Measurements from ENCODE around the gene BBIP1. TPM values are rescaled to one million over a fixed set of nuclear protein-coding genes. Genes with fewer than 3 reads are reported as not detected.
A peak's percentile ranks its signal among the peaks of the same experiment; 100 is the strongest.

BBIP1 gene
- total RNA-seq, 4 donors from 2014 or later: 7.8 to 16.8 (median 12.4) TPM

GRCh38 chr10:110923856-110924493 lies 5.0 kb upstream of the BBIP1 start:
- Histone ChIP-seq H3K4me3 (no peak overlapping the region), H3K4me1 (peaks cover 0 to 66% (median 17%) of the 10 kb centered on the region in 3 donors), H3K27ac (no peak overlapping the region), H3K27me3 (no peaks in the 10 kb centered on the region), H3K36me3 (no peaks in the 10 kb centered on the region), H3K9me3 (no peaks in the 10 kb centered on the region)
- no peak for DNase-seq
- TF ChIP-seq CTCF (IDR thresholded peaks at IDR 0.05) (no peak), POLR2A (IDR thresholded peaks at IDR 0.05) (no peak)
- 46 to 70% methylated on average over 2 of the region's 2 CpGs for WGBS, 2 donors
- intact Hi-C loops (cut with DNase I): no loop called here

- no peak for TF ChIP-seq CTCF (IDR thresholded peaks at IDR 0.05)
- peak overlapping the region; percentile 95 to 99 (median 99) for H3K27ac ChIP-seq
- H3K36me3 ChIP-seq: no peaks in the 10 kb centered on the region
- H3K4me3 ChIP-seq: peak overlapping the region; percentile 49 to 94 (median 86)
- intact Hi-C loops (cut with DNase I): no loop called here
- no peaks in the 10 kb centered on the region for H3K27me3 ChIP-seq
- DNase-seq: no peak
- peaks cover 7 to 55% (median 23%) of the 10 kb centered on the region in 3 donors for H3K4me1 ChIP-seq
- no peaks in the 10 kb centered on the region for H3K9me3 ChIP-seq
- 0 to 1% methylated on average over 16 of the region's 44 CpGs for WGBS, 2 donors
Measured at GRCh38 chr10:110919971-110920881, 1.2 kb upstream of the BBIP1 start.

GRCh38 chr10:110919349-110919931 lies 460 bp upstream of the BBIP1 start, which contains the start of gene SHOC2:
SHOC2 (plus strand) TSS chr10:110919604; CDS start chr10:110964359, 44,755 bp downstream.
- WGBS, 2 donors: 0% methylated on average over 15 to 16 of the region's 61 CpGs

GRCh38 chr10:110918269-110918642 lies 724 bp downstream of the BBIP1 start:
- H3K4me3 ChIP-seq: peak overlapping the region; percentile 49 to 94 (median 86)
- DNase-seq: no peak
- no peak for TF ChIP-seq POLR2A (IDR thresholded peaks at IDR 0.05)
- TF ChIP-seq CTCF (IDR thresholded peaks at IDR 0.05): no peak
- H3K36me3 ChIP-seq: no peaks in the 10 kb centered on the region
- 0 to 1% methylated on average over 7 of the region's 15 CpGs for WGBS, 2 donors
- peak overlapping the region; percentile 95 to 99 (median 99) for H3K27ac ChIP-seq
- H3K4me1 ChIP-seq: peaks cover 7 to 40% (median 12%) of the 10 kb centered on the region in 3 donors
- intact Hi-C loops (cut with DNase I): no loop called here
- no peaks in the 10 kb centered on the region for H3K27me3 ChIP-seq
- no peaks in the 10 kb centered on the region for H3K9me3 ChIP-seq

More at GRCh38 chr10:110919349-110919931, 460 bp upstream of the BBIP1 start, which contains the start of gene SHOC2:
- Histone ChIP-seq H3K27me3 (no peaks in the 10 kb centered on the region), H3K4me3 (peak within 1 kb of the TSS; percentile 49 to 94 (median 86)), H3K9me3 (no peaks in the 10 kb centered on the region), H3K4me1 (peaks cover 7 to 51% (median 20%) of the 10 kb centered on the region in 3 donors), H3K27ac (peak within 1 kb of the TSS; percentile 95 to 99 (median 99)), H3K36me3 (no peaks in the 10 kb centered on the region)
- peak in 3 of 6 experiments; percentile 9 to 33 (median 23) for TF ChIP-seq CTCF (IDR thresholded peaks at IDR 0.05)
- TF ChIP-seq POLR2A (IDR thresholded peaks at IDR 0.05): peak in 3 of 4 donors; percentile 56 to 91 (median 74)
- intact Hi-C loops (cut with DNase I): no loop called here
- peak; percentile 97 for DNase-seq

Data from esophagus squamous epithelium (tissue), 5 donors.